Vagina (tissue), 2 donors: ENCODE measurements around the gene CACHD1. TPM values are rescaled to one million over a fixed set of nuclear protein-coding genes. Genes with fewer than 3 reads are reported as not detected.

Source experiments
- DNase-seq, 2 donors: peaks; one replicate each; pipeline ENCODE4 v3.0.0-alpha.2; 2017; ENCODE audit errors: extremely low spot score in 2 of 2
- H3K27ac ChIP-seq: fragments of 200-600 bp; sonication (generic); one replicate; pipeline ENCODE4 v1.5.1; 2019
- H3K27me3 ChIP-seq: fragments of 200-600 bp; sonication (generic); one replicate; pipeline ENCODE4 v1.5.1; 2019
- H3K36me3 ChIP-seq, 2 donors: fragments of 200-600 bp; sonication (generic); one replicate each; pipeline ENCODE4 v1.5.1; 2017 to 2019
- H3K4me1 ChIP-seq: fragments of 200-600 bp; sonication (generic); one replicate; pipeline ENCODE4 v1.5.1; 2019
- H3K4me3 ChIP-seq, 2 donors: fragments of 200-600 bp; sonication (generic); 1 replicate in 1 of 2; 2 replicates in 1 of 2; pipeline ENCODE4 v1.5.1; 2016 to 2019
- H3K9me3 ChIP-seq: fragments of 200-600 bp; sonication (generic); one replicate; pipeline ENCODE4 v1.5.1; 2019
- CTCF ChIP-seq, 3 experiments: fragments of 450-650 bp in 2 of 3; fragments of 200-600 bp in 1 of 3; sonication (generic) in 1 of 3; IDR thresholded peaks; one replicate each; pipeline ENCODE4 v1.5.1; 2017 to 2019; ENCODE audit warnings: antibody characterized with exemption in 3 of 3, mild to moderate bottlenecking in 2 of 3, moderate library complexity in 2 of 3
- POLR2A ChIP-seq, 2 donors: fragments of 450-650 bp; IDR thresholded peaks; one replicate each; pipeline ENCODE4 v1.6.1; 2017; ENCODE audit warnings: antibody characterized with exemption in 2 of 2, mild to moderate bottlenecking in 2 of 2, moderate library complexity in 2 of 2
- POLR2AphosphoS5 ChIP-seq, 2 donors: sonication (generic); formaldehyde crosslinking; IDR thresholded peaks; one replicate each; pipeline ENCODE4 v1.9.0; 2017; ENCODE audit warnings: antibody characterized with exemption in 2 of 2, mild to moderate bottlenecking in 2 of 2, low read depth in 1 of 2; ENCODE audit not compliant: insufficient read depth in 1 of 2
- intact Hi-C: fragments of 100-400 bp; cut with DNase I; formaldehyde crosslinking; loops from one replicate; pipeline ENCODE4 v1.15.1; 2023
- total RNA-seq: library from RNA; depleted of rRNA; stranded (reverse); fragments of >200 nt; gene quantifications from one replicate; pipeline ENCODE4 v1.2.3, GENCODE V29; 2016

The CACHD1 gene
- total RNA-seq, 1 donor from 2014 or later = 27.7 TPM

GRCh38 chr1:64677532-64677931 lies 207.6 kb downstream of the CACHD1 start:
- intact Hi-C loops = loop anchor here (10.0 kb wide), 1 partner anchor 413 kb away; no protein-coding TSS in a partner anchor
- peaks cover 0 to 14% of the 10 kb centered on the region in 2 donors for H3K36me3 ChIP-seq

GRCh38 chr1:64678366-64678765 lies 208.4 kb downstream of the CACHD1 start:
- no peaks in the 10 kb centered on the region for H3K27me3 ChIP-seq
- peaks cover 0 to 15% of the 10 kb centered on the region in 2 donors for H3K36me3 ChIP-seq
- no peak overlapping the region for H3K27ac ChIP-seq
- H3K4me1 ChIP-seq = no peaks in the 10 kb centered on the region
- DNase-seq = no peak
- TF ChIP-seq POLR2AphosphoS5 (IDR thresholded peaks at IDR 0.05; ENCODE audit: insufficient read depth in 1 of 2, low read depth in 1 of 2) = no peak
- no peak for TF ChIP-seq POLR2A (IDR thresholded peaks at IDR 0.05)
- intact Hi-C loops = loop anchor here (10.0 kb wide), 1 partner anchor 414 kb away; no protein-coding TSS in a partner anchor
- H3K9me3 ChIP-seq = no peaks in the 10 kb centered on the region
- no peak overlapping the region for H3K4me3 ChIP-seq

More at GRCh38 chr1:64677532-64677931, 207.6 kb downstream of the CACHD1 start:
- H3K4me3 ChIP-seq = no peak overlapping the region
- TF ChIP-seq POLR2AphosphoS5 (IDR thresholded peaks at IDR 0.05; ENCODE audit: insufficient read depth in 1 of 2, low read depth in 1 of 2) (no peak), POLR2A (IDR thresholded peaks at IDR 0.05) (no peak), CTCF (IDR thresholded peaks at IDR 0.05) (no peak)
- no peak overlapping the region for H3K27ac ChIP-seq
- DNase-seq = no peak
- H3K9me3 ChIP-seq = no peaks in the 10 kb centered on the region
- no peaks in the 10 kb centered on the region for H3K4me1 ChIP-seq
- H3K27me3 ChIP-seq = no peaks in the 10 kb centered on the region

GRCh38 chr1:64679177-64679576 lies 209.2 kb downstream of the CACHD1 start:
- Histone ChIP-seq H3K27ac (no peak overlapping the region), H3K36me3 (peaks cover 0 to 15% of the 10 kb centered on the region in 2 donors), H3K4me3 (no peak overlapping the region), H3K9me3 (no peaks in the 10 kb centered on the region), H3K4me1 (no peaks in the 10 kb centered on the region), H3K27me3 (no peaks in the 10 kb centered on the region)
- intact Hi-C loops = loop anchor here (10.0 kb wide), 1 partner anchor 414 kb away; no protein-coding TSS in a partner anchor
- DNase-seq = no peak
- TF ChIP-seq POLR2A (IDR thresholded peaks at IDR 0.05) (no peak), POLR2AphosphoS5 (IDR thresholded peaks at IDR 0.05; ENCODE audit: insufficient read depth in 1 of 2, low read depth in 1 of 2) (no peak), CTCF (IDR thresholded peaks at IDR 0.05) (no peak)

- peaks cover 0 to 15% of the 10 kb centered on the region in 2 donors for H3K36me3 ChIP-seq
- no peak for TF ChIP-seq POLR2A (IDR thresholded peaks at IDR 0.05)
- no peak for TF ChIP-seq CTCF (IDR thresholded peaks at IDR 0.05)
- no peak for TF ChIP-seq POLR2AphosphoS5 (IDR thresholded peaks at IDR 0.05; ENCODE audit: insufficient read depth in 1 of 2, low read depth in 1 of 2)
- no peak for DNase-seq
- H3K4me3 ChIP-seq = no peak overlapping the region
- H3K9me3 ChIP-seq = no peaks in the 10 kb centered on the region
- intact Hi-C loops = loop anchor here (10.0 kb wide), 1 partner anchor 144 kb away; no protein-coding TSS in a partner anchor
- H3K4me1 ChIP-seq = no peaks in the 10 kb centered on the region
- no peaks in the 10 kb centered on the region for H3K27me3 ChIP-seq
- H3K27ac ChIP-seq = no peak overlapping the region
Observed at GRCh38 chr1:64680599-64680998, 210.7 kb downstream of the CACHD1 start.

- no peak for DNase-seq
- H3K36me3 ChIP-seq = peaks cover 0 to 15% of the 10 kb centered on the region in 2 donors
Observed at GRCh38 chr1:64681043-64681442, 211.1 kb downstream of the CACHD1 start.

More at GRCh38 chr1:64681043-64681442, 211.1 kb downstream of the CACHD1 start:
- intact Hi-C loops = loop anchor here (10.0 kb wide), 1 partner anchor 144 kb away; no protein-coding TSS in a partner anchor
- H3K9me3 ChIP-seq = no peaks in the 10 kb centered on the region
- no peaks in the 10 kb centered on the region for H3K27me3 ChIP-seq
- TF ChIP-seq POLR2A (IDR thresholded peaks at IDR 0.05) = no peak
- TF ChIP-seq POLR2AphosphoS5 (IDR thresholded peaks at IDR 0.05; ENCODE audit: insufficient read depth in 1 of 2, low read depth in 1 of 2) = no peak
- TF ChIP-seq CTCF (IDR thresholded peaks at IDR 0.05) = no peak
- no peak overlapping the region for H3K27ac ChIP-seq
- no peaks in the 10 kb centered on the region for H3K4me1 ChIP-seq
- H3K4me3 ChIP-seq = no peak overlapping the region
